Right atrium auricular region (tissue), 2 donors: ENCODE results near the gene ITIH4. TPM values are rescaled to one million over a fixed set of nuclear protein-coding genes. Genes with fewer than 3 reads are reported as not detected.

Experiments used
- DNase-seq: peaks from one replicate; pipeline ENCODE4 v3.0.0-alpha.2; 2019; ENCODE audit warnings: low spot score
- H3K27ac ChIP-seq, 2 donors: fragments of 200-600 bp; sonication (generic); 1 replicate in 1 of 2; 2 replicates in 1 of 2; pipeline ENCODE4 v1.5.1; 2016 to 2019
- H3K27me3 ChIP-seq, 2 donors: fragments of 200-600 bp; sonication (generic); one replicate each; pipeline versions ENCODE4 v1.5.1 to v1.6.0; 2017 to 2019
- H3K36me3 ChIP-seq: fragments of 200-600 bp; sonication (generic); one replicate; pipeline ENCODE4 v1.5.1; 2016
- H3K4me1 ChIP-seq, 2 donors: fragments of 200-600 bp; sonication (generic); one replicate each; pipeline versions ENCODE4 v1.5.1 to v1.6.0; 2017 to 2019
- H3K4me3 ChIP-seq, 2 donors: fragments of 200-600 bp; sonication (generic); 1 replicate in 1 of 2; 2 replicates in 1 of 2; pipeline ENCODE4 v1.5.1; 2017 to 2019; ENCODE audit warnings: mild to moderate bottlenecking in 1 of 2, moderate library complexity in 1 of 2
- H3K9me3 ChIP-seq, 2 donors: fragments of 200-600 bp; sonication (generic); one replicate each; pipeline ENCODE4 v1.5.1; 2019
- total RNA-seq, 2 donors: library from RNA; depleted of rRNA; stranded (reverse); fragments of >200 nt; gene quantifications; one replicate each; pipeline ENCODE4 v1.1.0, GENCODE V29; 2016
- TF ChIP-seq, protein P1 (sequence below), 2 donors: fragments of 200-600 bp; sonication (generic); IDR thresholded peaks; one replicate each; pipeline ENCODE4 v1.5.1; 2019; ENCODE audit warnings: antibody characterized with exemption in 2 of 2

Gene ITIH4
- total RNA-seq, 2 donors from 2014 or later = 1.2 TPM; not detected in 1

DNA sequence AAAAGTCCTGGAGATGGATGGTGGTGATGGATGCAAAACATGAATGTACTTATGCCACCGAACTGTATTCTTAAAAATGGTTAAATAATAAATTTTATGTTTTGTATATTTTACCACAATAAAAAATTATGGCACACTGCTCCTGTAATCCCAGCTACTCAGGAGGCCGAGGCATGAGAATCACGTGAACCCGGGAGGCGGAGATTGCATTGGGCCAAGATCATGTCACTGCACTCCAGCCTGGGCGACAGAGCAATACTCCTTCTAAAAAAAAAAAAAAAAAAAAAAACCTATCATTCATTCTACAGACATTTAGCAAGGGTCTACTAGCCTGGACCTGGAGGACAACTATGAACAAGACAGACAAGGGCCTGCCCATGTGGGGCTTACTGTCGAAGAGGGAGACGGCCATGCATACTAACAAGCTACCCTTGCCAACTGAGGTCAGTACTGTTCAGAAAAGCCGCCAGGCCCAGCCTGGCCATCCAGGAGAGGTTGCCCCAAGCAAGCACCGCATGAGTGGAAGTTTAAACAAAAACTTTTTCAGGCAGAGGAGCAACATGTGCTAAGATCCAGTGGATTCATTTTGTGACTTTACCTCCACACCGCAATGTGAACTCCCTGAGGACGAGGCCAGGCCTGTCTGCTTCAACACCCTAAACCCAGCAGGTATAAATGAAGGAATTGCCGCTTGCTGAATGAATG, 57.0 kb downstream of the ITIH4 start:
- peak; percentile 38 for DNase-seq

DNA sequence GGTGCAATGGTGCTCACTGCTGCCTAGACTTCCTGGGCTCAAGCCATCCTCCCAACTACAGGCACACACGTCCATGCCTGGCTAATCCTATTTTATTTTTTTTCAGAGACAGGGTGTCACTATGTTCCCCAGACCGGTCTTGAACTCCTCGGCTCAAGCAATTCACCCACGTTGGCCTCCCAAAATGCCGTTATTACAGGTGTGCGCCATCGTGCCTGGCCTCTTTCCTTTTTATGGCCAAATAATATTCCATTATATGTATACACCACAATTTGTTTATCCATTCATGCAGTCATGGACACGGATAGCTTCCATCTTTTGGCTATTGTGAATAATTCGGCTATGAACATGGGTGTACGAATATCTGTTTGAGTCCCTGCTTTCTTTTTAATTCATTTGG, 58.8 kb downstream of the ITIH4 start:
- H3K4me1 ChIP-seq = peaks cover 0 to 11% of the 10 kb centered on the region in 2 donors
- peak; percentile 1 for DNase-seq
- no peak overlapping the region for H3K4me3 ChIP-seq
- no peaks in the 10 kb centered on the region for H3K36me3 ChIP-seq
- TF ChIP-seq, protein P1, sequence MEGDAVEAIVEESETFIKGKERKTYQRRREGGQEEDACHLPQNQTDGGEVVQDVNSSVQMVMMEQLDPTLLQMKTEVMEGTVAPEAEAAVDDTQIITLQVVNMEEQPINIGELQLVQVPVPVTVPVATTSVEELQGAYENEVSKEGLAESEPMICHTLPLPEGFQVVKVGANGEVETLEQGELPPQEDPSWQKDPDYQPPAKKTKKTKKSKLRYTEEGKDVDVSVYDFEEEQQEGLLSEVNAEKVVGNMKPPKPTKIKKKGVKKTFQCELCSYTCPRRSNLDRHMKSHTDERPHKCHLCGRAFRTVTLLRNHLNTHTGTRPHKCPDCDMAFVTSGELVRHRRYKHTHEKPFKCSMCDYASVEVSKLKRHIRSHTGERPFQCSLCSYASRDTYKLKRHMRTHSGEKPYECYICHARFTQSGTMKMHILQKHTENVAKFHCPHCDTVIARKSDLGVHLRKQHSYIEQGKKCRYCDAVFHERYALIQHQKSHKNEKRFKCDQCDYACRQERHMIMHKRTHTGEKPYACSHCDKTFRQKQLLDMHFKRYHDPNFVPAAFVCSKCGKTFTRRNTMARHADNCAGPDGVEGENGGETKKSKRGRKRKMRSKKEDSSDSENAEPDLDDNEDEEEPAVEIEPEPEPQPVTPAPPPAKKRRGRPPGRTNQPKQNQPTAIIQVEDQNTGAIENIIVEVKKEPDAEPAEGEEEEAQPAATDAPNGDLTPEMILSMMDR (IDR thresholded peaks at IDR 0.05) = no peak
- no peaks in the 10 kb centered on the region for H3K27me3 ChIP-seq
- no peaks in the 10 kb centered on the region for H3K9me3 ChIP-seq
- peak overlapping the region in 1 of 2 donors; percentile 76 for H3K27ac ChIP-seq

More for the DNA sequence above, 57.0 kb downstream of the ITIH4 start:
- H3K36me3 ChIP-seq = no peaks in the 10 kb centered on the region
- H3K4me1 ChIP-seq = peaks cover 0 to 11% of the 10 kb centered on the region in 2 donors
- no peak overlapping the region for H3K4me3 ChIP-seq
- no peaks in the 10 kb centered on the region for H3K9me3 ChIP-seq
- TF ChIP-seq, protein P1 (IDR thresholded peaks at IDR 0.05) = no peak
- H3K27me3 ChIP-seq = no peaks in the 10 kb centered on the region
- H3K27ac ChIP-seq = no peak overlapping the region

DNA sequence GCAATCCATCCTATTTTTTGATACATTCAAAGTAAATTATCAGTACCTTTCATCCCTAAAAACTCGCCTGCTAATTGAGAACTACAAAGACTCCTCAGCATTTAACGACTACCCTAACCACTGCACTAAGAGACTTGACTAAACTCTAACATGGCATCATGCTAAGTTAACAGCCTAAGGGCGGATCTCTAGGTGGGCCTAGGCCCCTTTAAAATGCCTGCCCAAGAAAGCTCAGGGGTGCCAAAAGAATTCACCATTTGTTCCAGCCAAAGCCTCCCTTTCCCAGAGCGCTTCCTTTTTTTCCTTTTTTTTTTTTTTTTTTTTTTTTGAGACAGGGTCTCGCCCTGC, 59.2 kb downstream of the ITIH4 start:
- Histone ChIP-seq H3K27me3 (no peaks in the 10 kb centered on the region), H3K4me3 (peak overlapping the region; percentile 86 to 94), H3K27ac (peak overlapping the region; percentile 68 to 76), H3K36me3 (peaks cover 3% of the 10 kb centered on the region), H3K9me3 (no peaks in the 10 kb centered on the region), H3K4me1 (peaks cover 0 to 11% of the 10 kb centered on the region in 2 donors)
- DNase-seq = no peak
- TF ChIP-seq, protein P1 (IDR thresholded peaks at IDR 0.05) = no peak

DNA sequence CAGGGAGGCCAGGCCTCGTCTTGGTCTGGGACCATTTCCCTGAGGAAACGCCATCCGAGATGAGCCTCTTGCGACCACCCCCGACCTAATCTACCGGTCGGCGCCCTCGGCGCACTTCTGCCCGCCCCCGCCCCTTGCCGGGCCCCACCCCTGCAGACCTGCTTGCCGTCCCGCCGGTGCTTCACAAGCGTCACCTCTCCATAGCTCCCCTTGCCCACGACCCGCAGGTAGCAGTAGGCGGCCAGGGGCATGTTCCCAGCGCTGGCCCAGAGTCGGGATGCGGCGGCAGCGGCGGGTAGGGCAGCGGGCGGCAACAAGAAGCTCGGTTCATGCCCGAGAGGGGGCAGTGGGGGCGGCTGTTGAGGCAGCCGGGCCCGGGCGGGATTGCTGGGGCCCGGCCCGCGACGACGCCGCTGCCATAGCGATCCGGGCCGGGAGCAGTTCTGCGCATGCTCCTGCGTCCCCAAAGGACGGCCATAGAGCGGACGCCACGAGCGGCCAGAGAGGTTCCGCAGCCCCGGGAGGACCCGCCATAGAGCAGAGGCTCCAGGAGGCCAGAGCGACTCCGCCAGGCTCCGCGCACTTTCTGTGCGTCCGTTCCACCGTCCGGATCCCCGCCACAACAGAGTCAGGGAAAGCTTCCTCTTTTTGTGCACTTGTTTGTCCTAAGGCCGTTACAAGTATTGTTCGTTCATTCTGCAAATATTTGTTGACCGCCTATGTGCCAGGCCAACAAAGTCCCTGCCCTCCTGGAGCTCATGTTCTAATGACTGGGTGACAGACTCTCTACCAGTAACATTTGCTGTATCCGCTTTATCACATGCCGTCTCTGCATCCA, 59.8 kb downstream of the ITIH4 start, which contains the start of gene NEK4:
TSS of gene NEK4 (minus strand) at position 445 of the 838 bp plus-strand sequence. CDS start at position 251, 194 bp downstream.
- Histone ChIP-seq H3K4me3 (peak within 1 kb of the TSS; percentile 86 to 94), H3K9me3 (no peaks in the 10 kb centered on the region), H3K27me3 (no peaks in the 10 kb centered on the region), H3K36me3 (peaks cover 8% of the 10 kb centered on the region), H3K27ac (peak within 1 kb of the TSS; percentile 68 to 76), H3K4me1 (peaks cover 0 to 11% of the 10 kb centered on the region in 2 donors)
- TF ChIP-seq, protein P1 (IDR thresholded peaks at IDR 0.05) = no peak
- DNase-seq = peak; percentile 85

DNA sequence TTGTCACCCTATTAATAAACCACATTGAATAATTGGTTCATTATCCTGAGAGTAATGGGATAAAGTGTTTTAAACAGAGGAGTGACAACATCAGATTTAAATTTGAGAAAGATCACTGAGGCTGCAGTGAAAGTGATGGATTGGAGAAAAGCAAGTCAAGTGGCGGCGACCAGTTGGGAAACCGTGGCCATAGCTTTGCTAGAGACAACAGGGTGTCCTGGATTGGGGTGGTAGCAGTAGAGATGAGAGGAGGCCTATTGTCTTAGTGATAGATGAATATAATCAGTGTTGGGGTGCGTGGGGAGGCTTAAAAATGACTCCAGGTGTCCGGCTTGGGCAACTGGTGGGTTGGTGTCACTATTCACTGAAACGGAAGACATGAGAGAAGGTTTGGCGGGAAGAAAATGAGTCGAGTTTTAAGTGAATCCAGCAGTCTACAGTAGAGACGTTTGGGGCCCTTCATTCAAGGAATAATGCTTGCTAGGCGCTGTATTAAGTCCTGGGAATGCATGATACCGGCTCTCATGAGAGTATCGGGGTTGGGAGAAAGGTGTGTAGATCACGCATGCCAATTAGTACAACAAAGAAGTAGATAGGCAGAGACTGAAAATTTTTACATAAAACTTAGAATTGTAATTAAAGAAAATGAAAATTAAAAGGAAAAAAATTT, 60.6 kb downstream of the ITIH4 start:
- H3K27ac ChIP-seq = no peak overlapping the region
- no peaks in the 10 kb centered on the region for H3K27me3 ChIP-seq
- TF ChIP-seq, protein P1 (IDR thresholded peaks at IDR 0.05) = no peak
- peaks cover 0 to 11% of the 10 kb centered on the region in 2 donors for H3K4me1 ChIP-seq
- peaks cover 11% of the 10 kb centered on the region for H3K36me3 ChIP-seq
- peak overlapping the region; percentile 86 to 94 for H3K4me3 ChIP-seq
- no peaks in the 10 kb centered on the region for H3K9me3 ChIP-seq
- no peak for DNase-seq
